HepG2 (cell line): ENCODE results near the gene SLC7A10. TPM values are rescaled to one million over a fixed set of nuclear protein-coding genes. Genes with fewer than 3 reads are reported as not detected.

ENCODE experiments used
- ASH2L ChIP-seq: fragments of 300-600, 200-600 bp; sonication (generic); IDR thresholded peaks from 2 replicates; pipeline ENCODE4 v1.7.0; 2017; ENCODE audit warnings: low read depth, mild to moderate bottlenecking, moderate library complexity, mixed read lengths, low read length; ENCODE audit not compliant: insufficient read length
- CEBPG ChIP-seq: IDR thresholded peaks from 2 replicates; pipeline ENCODE4 v1.6.1; 2016
- DMAP1 ChIP-seq: IDR thresholded peaks from 2 replicates; pipeline ENCODE4 v1.6.1; 2016
- EZH2 ChIP-seq: conservative IDR thresholded peaks from 2 replicates; pipeline ENCODE4 v1.6.1; 2012; ENCODE audit warnings: mild to moderate bottlenecking, low read depth, low read length, moderate library complexity
- HDAC6 ChIP-seq: fragments of 200-600 bp; sonication (generic); IDR thresholded peaks from 2 replicates; pipeline ENCODE4 v1.7.0; 2017; ENCODE audit warnings: mild to moderate bottlenecking, antibody characterized with exemption, low read length, low read depth
- NFE2L1 ChIP-seq: sonication (generic); formaldehyde crosslinking; IDR thresholded peaks from 2 replicates; pipeline ENCODE4 v1.4.0; 2020; ENCODE audit warnings: missing genetic modification reagents, mild to moderate bottlenecking, borderline replicate concordance
- NFKBIZ ChIP-seq: IDR thresholded peaks from 2 replicates; pipeline ENCODE4 v1.6.1; 2018; ENCODE audit warnings: missing genetic modification reagents, missing compliant biosample characterization
- PAF1 ChIP-seq: IDR thresholded peaks from 2 replicates; pipeline ENCODE4 v1.6.1; 2016; ENCODE audit warnings: missing genetic modification reagents, missing compliant biosample characterization
- REXO4 ChIP-seq: sonication (generic); formaldehyde crosslinking; IDR thresholded peaks from 2 replicates; pipeline ENCODE4 v1.8.0; 2022; ENCODE audit warnings: missing genetic modification reagents, mild to moderate bottlenecking, borderline replicate concordance
- TCF12 ChIP-seq, 2 experiments: fragments of 450-650 bp in 1 of 2; sonication (generic) in 1 of 2; formaldehyde crosslinking in 1 of 2; IDR thresholded peaks; 2 replicates each; pipeline versions ENCODE4 v1.6.1 to v1.8.0; 2017 to 2022; ENCODE audit warnings: antibody characterized with exemption in 1 of 2, mild to moderate bottlenecking in 1 of 2, missing genetic modification reagents in 1 of 2, moderate library complexity in 1 of 2
- ZNF232 ChIP-seq: sonication (generic); formaldehyde crosslinking; IDR thresholded peaks from 2 replicates; pipeline ENCODE4 v1.4.0; 2020; ENCODE audit warnings: missing genetic modification reagents, borderline replicate concordance
- ZNF235 ChIP-seq: sonication (generic); formaldehyde crosslinking; IDR thresholded peaks from 2 replicates; pipeline ENCODE4 v1.8.1; 2023; ENCODE audit warnings: mild to moderate bottlenecking, missing genetic modification reagents, borderline replicate concordance
- ZNF431 ChIP-seq: sonication (generic); formaldehyde crosslinking; IDR thresholded peaks from 2 replicates; pipeline ENCODE4 v1.9.0; 2022; ENCODE audit warnings: missing genetic modification reagents, low read depth, mild to moderate bottlenecking, borderline replicate concordance
- ZNF567 ChIP-seq: sonication (generic); formaldehyde crosslinking; IDR thresholded peaks from 2 replicates; pipeline ENCODE4 v1.8.1; 2023; ENCODE audit warnings: mild to moderate bottlenecking, missing genetic modification reagents, borderline replicate concordance
- ZSCAN20 ChIP-seq: sonication (generic); formaldehyde crosslinking; IDR thresholded peaks from 2 replicates; pipeline ENCODE4 v1.4.0; 2020; ENCODE audit warnings: missing genetic modification reagents, mild to moderate bottlenecking, borderline replicate concordance
- ZSCAN25 ChIP-seq: sonication (generic); formaldehyde crosslinking; IDR thresholded peaks from 2 replicates; pipeline ENCODE4 v1.8.0; 2022; ENCODE audit warnings: mild to moderate bottlenecking, missing genetic modification reagents
- polyA plus RNA-seq, 8 experiments: library from polyadenylated mRNA; depleted of rRNA in 3 of 8; stranded (reverse) in 7 of 8; unstranded in 1 of 8; fragments of >200 nt; fragmentation: Illumina TruSeq in 4 of 8; extraction: Trizol in 4 of 8; gene quantifications; 2 replicates each; pipeline versions ENCODE4 v1.2.1 to v1.2.3, GENCODE V29; 2011 to 2016; ENCODE audit warnings: low read depth in 4 of 8, missing spikeins in 1 of 8, mixed read lengths in 1 of 8; ENCODE audit not compliant: insufficient read depth in 1 of 8
- total RNA-seq, 5 experiments: library from RNA; depleted of rRNA; stranded (reverse); fragments of >200 nt; fragmentation: Illumina TruSeq; extraction: Trizol; gene quantifications; 2 replicates each; pipeline ENCODE4 v1.2.3, GENCODE V29; 2016; ENCODE audit warnings: low read depth in 1 of 5
- TF ChIP-seq, protein P1 (sequence below): sonication (generic); formaldehyde crosslinking; IDR thresholded peaks from 2 replicates; pipeline ENCODE4 v1.8.0; 2022; ENCODE audit warnings: missing genetic modification reagents, mild to moderate bottlenecking, moderate library complexity, borderline replicate concordance
- TF ChIP-seq, protein P2 (sequence below): IDR thresholded peaks from 2 replicates; pipeline ENCODE4 v1.6.1; 2016; ENCODE audit warnings: mild to moderate bottlenecking
- TF ChIP-seq, protein P3 (sequence below): sonication (generic); formaldehyde crosslinking; IDR thresholded peaks from 2 replicates; pipeline ENCODE4 v1.8.1; 2023; ENCODE audit warnings: mild to moderate bottlenecking, missing genetic modification reagents

The SLC7A10 gene
- total and polyA plus RNA-seq, 2 of the 13 experiments (the other 11 are each of a cell fraction or from before 2014, with no cell fraction given): 1.1 to 2.2 TPM

DNA sequence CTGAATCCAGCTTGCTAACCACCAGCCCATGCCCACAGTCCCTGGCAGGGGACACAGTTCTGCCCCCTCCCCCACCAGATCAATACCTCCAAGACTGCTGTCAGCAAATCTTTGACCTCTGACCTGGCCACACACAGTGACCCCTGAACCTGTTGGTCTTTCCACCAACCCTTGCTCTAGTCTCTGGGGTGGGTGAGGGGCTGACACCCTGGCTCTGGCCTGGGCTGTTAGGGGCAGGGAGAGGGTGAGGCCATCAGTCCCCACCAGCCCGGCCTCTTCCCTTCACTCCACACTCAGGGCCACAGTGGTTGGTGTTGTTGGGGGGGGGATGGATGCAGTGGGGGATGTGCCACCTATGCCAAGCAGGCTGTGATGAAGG is 21.8 kb upstream of the SLC7A10 start (continued):
- TF ChIP-seq, protein P1, sequence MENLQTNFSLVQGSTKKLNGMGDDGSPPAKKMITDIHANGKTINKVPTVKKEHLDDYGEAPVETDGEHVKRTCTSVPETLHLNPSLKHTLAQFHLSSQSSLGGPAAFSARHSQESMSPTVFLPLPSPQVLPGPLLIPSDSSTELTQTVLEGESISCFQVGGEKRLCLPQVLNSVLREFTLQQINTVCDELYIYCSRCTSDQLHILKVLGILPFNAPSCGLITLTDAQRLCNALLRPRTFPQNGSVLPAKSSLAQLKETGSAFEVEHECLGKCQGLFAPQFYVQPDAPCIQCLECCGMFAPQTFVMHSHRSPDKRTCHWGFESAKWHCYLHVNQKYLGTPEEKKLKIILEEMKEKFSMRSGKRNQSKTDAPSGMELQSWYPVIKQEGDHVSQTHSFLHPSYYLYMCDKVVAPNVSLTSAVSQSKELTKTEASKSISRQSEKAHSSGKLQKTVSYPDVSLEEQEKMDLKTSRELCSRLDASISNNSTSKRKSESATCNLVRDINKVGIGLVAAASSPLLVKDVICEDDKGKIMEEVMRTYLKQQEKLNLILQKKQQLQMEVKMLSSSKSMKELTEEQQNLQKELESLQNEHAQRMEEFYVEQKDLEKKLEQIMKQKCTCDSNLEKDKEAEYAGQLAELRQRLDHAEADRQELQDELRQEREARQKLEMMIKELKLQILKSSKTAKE (CRISPR knock-in tag): peak; percentile 76
- no peak for TF ChIP-seq HDAC6
- TF ChIP-seq ZNF235: no peak
- TF ChIP-seq TCF12 (IDR thresholded peaks at IDR 0.05): no peak
- no peak for TF ChIP-seq TCF12 (CRISPR knock-in tag; IDR thresholded peaks at IDR 0.05)
- no peak for TF ChIP-seq CEBPG (CRISPR knock-in tag)
- TF ChIP-seq, protein P2, sequence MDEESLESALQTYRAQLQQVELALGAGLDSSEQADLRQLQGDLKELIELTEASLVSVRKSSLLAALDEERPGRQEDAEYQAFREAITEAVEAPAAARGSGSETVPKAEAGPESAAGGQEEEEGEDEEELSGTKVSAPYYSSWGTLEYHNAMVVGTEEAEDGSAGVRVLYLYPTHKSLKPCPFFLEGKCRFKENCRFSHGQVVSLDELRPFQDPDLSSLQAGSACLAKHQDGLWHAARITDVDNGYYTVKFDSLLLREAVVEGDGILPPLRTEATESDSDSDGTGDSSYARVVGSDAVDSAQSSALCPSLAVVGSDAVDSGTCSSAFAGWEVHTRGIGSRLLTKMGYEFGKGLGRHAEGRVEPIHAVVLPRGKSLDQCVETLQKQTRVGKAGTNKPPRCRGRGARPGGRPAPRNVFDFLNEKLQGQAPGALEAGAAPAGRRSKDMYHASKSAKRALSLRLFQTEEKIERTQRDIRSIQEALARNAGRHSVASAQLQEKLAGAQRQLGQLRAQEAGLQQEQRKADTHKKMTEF (CRISPR knock-in tag): 0 out of 2 replicates have a peak, but pooled peaks have one; percentile 28
- TF ChIP-seq EZH2: no peak
- no peak for TF ChIP-seq REXO4 (CRISPR knock-in tag)
- peak; percentile 62; the same call in 1 of the 2 replicates for TF ChIP-seq ZSCAN25 (CRISPR knock-in tag)
- 0 out of 2 replicates have a peak, but pooled peaks have one; percentile 61 for TF ChIP-seq ZNF431 (CRISPR knock-in tag)
- no peak for TF ChIP-seq ZNF232 (CRISPR knock-in tag)
- no peak for TF ChIP-seq PAF1 (CRISPR knock-in tag)
- TF ChIP-seq, protein P3, sequence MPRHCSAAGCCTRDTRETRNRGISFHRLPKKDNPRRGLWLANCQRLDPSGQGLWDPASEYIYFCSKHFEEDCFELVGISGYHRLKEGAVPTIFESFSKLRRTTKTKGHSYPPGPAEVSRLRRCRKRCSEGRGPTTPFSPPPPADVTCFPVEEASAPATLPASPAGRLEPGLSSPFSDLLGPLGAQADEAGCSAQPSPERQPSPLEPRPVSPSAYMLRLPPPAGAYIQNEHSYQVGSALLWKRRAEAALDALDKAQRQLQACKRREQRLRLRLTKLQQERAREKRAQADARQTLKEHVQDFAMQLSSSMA: no peak
- TF ChIP-seq ASH2L: no peak
- TF ChIP-seq NFE2L1 (CRISPR knock-in tag): no peak
- no peak for TF ChIP-seq NFKBIZ
- no peak for TF ChIP-seq DMAP1 (CRISPR knock-in tag)
- no peak for TF ChIP-seq ZSCAN20
- TF ChIP-seq ZNF567: no peak
